DMS53 treated with DMSO at 0.1 percent for 48 hours (cell line): ENCODE data around the gene MRC2.
"Not testable (repeated sequence)": the region's sequence is repeated elsewhere in the genome, so short reads cannot be mapped to it uniquely, and the experiment has no call there.

Experiments
- DNase-seq: peaks from one replicate; lab custom pipeline; 2025; ENCODE audit not compliant: unreplicated experiment; lab: John Stamatoyannopoulos, UW

MRC2 gene

DNA sequence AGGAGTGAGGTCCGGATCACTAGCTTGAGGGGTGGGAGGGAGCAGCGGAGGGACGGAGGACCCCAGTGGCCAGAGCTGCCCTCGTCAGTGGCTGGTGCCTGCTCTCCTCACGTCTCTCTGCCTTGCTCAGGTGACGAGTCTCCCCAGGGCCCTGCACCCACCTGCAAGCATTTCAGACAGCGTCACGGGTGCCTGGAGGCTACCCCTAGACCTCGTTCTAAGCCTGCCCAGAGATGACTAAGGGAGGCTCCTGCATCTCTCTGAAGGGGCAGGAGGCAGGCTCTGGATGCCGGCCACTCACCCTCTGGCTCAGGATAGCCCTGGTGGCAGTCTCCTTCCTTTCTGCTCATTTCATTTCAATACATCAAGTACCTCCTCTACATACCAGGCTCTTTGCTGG, 68.8 kb downstream of the MRC2 start:
- DNase-seq: no peak

DNA sequence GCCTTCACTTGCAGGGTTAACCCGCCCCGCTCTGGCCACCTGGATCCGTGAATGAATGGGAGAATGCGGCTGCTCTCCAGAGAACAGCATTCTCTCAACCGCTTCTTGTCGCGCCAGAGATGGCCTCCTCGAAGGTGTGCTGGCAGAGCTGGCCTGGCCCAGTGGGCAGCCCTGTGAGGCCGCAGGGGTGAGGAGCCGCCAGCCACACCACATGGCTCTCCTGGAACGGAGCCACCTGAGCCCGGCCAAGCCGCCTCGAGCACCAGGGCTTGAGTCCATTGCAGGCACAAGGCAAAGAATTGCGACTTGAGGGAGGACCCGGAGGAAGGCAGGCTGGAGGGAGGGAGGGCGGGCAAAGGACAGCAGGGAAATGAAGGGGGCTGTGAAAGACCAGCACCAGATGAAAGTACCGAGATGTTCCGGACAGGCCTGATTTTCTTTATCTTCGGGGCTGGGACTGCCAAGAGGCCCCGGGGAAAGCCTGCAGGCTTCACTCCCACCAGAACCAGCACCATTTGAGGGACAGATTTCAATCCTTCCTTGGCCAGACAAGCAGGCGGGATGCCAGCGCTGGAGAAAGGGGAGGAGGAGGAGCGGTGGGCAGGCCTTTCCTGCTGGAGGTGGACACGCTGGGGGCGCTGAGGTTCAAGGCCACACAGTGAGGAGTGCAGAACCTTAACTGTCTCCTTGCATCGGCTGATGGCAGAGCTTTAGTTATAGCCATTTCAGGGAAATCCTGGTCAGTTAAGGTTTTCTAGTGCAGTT, 69.4 kb downstream of the MRC2 start:
- no peak for DNase-seq

DNA sequence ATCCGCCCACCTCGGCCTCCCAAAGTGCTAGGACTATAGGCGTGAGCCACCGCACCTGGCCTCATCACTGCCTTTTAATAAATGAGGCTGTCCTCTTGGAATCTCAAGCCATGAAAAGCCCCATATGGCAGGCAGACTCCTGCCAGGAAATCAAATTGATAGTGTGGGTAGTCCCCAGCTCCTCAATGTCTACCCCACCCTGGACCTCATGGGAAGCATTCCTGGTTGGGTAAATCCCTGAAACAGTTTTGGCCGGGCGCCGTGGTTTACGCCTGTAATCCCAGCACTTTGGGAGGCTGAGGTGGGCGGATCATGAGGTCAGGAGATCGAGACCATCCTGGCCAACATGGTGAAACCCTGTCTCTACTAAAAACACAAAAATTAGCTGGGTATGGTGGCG, 71.0 kb downstream of the MRC2 start:
- not testable (repeated sequence) for DNase-seq

DNA sequence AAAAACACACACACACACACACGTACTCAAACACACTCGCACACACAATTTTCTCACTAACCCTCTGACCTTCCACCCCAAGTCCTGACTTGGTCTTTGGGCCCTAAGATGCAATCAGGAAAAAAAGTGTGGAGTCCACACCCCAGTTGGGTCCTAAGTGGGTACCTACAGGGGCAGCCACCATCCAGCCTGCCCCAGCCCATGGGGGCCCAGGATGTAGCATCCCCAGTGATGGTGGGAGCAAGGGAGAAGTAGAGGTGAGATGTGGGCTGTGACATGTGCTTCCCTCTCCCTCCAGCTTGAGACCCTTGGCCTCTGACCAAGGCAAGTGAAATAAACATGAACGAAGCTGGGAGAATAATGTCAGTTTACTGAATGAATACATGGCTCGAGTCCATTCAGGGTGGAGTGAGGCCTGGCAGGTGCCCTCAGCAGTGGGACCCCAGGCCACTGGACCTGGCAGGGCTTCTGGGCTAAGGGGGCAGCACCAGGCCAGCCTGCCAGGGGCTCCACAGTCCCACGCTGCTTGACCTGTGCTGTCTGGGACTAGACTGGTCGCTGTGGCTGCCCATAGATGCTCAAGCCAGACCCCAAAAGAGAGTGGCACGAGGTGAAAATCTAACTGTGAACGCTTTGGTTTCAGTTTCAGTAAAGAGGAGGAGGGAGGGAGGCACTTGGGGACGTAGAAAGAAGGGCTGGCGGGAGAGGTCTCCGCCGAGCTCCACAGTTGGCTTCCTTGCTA, 73.7 kb downstream of the MRC2 start:
- no peak for DNase-seq

DNA sequence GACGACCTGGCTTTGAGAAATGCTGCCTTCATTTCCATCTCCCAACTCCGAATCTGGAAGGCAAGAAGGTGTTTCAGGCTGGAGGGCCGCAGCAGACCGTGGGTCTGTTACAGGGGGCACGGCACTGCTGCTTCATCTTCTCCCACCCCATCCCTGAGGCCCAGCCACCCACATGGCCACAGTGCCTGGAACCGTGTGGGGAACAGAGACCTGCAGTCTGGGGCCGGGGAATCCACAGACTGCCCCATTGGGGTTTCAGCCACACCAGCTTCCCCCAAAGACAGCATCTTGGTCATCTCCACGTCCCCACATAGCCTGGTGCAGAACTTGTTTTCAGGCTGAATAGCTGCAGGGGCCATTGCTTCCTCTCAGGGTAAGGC, 74.2 kb downstream of the MRC2 start:
- DNase-seq: no peak

- no peak for DNase-seq
Measured at GRCh38 chr17:62702746-62703260, 75.3 kb downstream of the MRC2 start.

DNA sequence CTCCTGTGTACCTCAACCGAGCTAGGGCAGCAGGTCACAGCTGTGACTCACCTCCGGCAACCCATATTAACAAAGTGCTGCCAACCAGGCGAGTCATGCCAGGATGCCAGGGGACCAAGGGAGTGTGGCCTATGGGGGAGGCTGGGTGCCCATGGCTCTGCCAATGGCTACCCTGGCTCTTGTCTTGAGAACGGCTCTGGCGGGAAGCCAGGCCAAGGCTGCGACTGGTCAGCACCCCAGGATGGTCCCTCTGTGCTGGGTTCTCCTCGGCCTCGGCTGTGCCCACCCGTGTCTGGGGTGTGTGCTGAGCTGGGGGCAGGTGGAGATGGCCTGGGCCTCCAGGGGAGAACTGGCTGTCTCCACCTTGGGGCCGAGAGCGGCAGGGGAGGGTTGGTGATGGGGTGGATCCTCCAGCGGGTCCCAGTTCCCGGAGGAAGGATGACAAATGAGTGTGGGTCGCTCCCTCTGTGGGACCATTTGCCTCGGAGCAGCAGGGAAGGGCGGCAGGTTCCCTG, 75.8 kb downstream of the MRC2 start:
- peak; percentile 24 for DNase-seq

GRCh38 chr17:62703776-62704380, 76.4 kb downstream of the MRC2 start:
- peak; percentile 6 for DNase-seq

GRCh38 chr17:62704381-62704971, 77.0 kb downstream of the MRC2 start:
- peak; percentile 16 for DNase-seq

DNA sequence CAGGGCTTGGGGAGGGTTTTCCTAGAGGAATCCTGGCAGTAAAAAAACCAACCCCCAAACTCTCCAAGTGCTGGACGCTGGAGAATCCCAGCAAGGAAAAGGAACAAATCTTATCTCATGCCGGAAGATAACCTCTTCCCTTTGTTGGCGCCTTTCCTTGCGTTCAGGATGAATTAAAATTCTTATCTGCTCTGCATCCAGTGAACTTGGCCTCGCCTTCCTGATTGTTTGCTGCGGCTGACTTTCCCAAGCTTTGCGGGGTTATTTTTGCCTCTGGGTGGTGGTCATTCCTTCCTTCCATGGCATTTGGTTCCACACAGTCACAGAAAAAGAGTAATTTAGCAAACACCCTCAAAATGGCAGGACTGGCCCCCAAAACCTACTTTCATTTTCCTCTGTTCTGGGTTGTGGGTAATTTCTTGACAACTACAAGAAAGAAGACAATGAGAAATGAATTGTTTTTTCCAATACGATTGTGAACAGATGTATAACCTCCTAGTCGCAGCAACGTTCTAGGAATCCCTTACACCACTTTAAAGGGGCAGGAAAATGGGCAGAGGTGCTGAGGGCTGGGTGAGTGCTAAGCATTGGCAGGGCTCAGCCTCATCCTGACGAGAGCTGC, 77.8 kb downstream of the MRC2 start:
- no peak for DNase-seq

- no peak for DNase-seq
Measured at GRCh38 chr17:62705778-62706597, 78.5 kb downstream of the MRC2 start.

- DNase-seq: no peak
Measured at GRCh38 chr17:62706598-62707424, 79.3 kb downstream of the MRC2 start.

DNA sequence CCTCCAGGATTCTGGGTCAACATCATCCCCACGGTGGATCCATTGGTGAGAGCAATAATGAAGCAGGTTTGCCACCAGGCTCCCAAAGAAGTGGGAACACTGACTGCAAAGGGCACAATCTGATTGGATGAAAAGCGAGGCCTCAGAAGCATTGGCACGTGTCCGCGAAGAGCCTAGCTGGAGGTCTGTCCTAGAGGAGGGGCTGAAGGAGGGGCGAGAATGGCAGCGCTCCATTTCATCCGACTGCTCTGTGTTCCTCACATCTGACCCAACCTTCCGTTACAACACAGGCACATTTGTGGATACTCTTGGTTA, 79.9 kb downstream of the MRC2 start:
- no peak for DNase-seq

- DNase-seq: no peak
Measured at GRCh38 chr17:62708587-62708986, 81.1 kb downstream of the MRC2 start.

DNA sequence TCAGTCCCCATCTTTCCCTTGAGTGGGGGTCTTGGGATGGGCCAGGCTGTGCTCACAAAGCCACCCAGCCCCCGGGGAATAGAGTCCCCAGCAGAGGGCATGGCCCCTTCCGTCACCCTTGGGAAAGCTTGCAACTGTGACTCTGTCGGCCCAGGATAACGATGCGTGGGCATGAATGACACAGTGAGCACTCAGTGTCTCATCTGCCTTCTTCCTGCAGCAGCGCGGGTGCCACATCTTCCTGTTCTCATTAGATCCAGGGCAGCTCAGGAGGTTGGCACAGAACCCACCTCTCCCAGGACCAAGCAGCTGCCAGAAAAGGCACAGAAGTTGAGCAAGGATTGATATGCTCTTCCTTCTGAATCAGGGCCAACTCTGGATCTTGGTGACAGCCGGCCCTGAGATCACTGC, 84.7 kb downstream of the MRC2 start:
- no peak for DNase-seq

DNA sequence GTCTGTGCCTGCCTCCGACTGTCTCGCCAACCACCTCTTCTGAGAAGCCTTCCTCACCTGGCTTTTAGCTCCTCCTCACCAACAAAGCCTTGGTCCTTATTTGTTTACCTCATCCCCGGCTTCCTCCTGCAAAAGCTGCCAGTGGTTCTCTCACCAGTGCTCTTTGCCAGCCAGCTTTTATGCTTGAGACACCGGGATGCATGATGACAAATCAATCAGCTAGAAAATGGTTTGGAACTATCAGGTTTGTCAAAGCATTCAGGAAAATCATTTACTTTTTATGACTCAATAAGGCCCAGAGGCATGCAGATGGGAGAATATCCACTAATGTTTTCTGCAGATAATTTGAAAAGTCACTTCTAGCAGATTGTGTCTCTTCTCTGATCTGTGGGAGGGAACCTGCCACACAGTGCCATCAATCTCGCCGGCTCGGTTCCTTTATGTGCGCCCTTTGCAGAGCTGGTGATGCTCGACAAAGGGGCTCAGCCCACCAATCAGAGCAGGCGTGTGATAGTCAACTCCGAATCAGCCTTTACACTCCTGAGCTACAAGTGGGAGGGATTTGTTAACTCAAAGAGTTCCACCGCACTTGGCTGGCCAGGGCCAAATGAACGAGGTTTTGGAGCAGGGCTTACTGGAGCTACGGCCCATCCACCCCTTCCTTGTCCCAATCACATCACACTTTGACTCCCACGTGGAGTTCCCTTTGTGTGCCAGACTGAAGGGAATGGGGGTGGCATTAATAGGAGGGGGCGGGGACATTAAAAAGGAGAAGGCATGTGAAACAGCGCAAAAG, 85.8 kb downstream of the MRC2 start:
- DNase-seq: no peak

- DNase-seq: no peak
Measured at GRCh38 chr17:62714016-62714777, 86.7 kb downstream of the MRC2 start.

GRCh38 chr17:62715882-62716390, 88.5 kb downstream of the MRC2 start:
- DNase-seq: no peak
